Fibroblast of peridontal ligament (primary cell): ENCODE measurements around the gene CD2.

Experiments
- DNase-seq: peaks from one replicate; pipeline ENCODE4 v3.0.0-alpha.2; 2010; ENCODE audit errors: extremely low read depth

Gene CD2

GRCh38 chr1:116777831-116778830, 23.9 kb downstream of the CD2 start:
- peak; percentile 82 for DNase-seq

DNA sequence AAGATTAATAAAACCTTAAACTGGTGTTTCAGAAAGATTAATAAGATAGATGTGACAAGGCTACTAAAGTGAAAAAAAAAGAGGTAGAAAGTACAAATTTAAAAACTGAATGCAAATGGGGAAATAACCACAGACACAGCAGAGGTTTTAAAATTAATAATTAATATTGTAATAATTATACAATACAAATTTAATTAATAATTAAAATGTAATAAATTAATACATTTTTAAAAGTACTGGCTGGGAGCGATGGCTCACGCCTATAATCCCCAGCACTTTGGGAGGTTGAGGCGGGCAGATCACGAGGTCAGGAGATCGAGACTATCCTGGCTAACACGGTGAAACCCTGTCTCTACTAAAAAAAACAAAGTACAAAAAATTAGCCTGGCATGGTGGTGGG, 26.8 kb downstream of the CD2 start:
- no peak for DNase-seq

DNA sequence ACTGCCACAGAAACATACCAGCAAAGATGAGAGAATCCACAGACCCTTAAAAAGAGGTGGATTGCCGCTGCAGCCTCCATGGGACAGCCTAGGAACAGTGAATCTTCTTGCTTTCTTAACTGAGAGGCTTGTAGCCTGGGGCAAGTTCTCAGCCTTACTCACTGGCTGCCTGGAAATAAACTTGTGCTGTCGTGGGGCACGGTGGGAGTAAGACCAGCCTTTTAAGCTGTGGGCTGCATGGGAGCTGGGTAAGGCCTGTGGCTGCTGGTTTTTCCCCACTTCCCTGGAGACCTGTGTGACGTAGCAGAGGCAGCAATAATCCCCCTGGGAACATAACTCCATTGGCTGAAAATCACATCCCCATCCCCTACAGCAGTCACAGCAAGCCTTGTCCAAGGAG, 30.8 kb downstream of the CD2 start:
- DNase-seq: no peak

DNA sequence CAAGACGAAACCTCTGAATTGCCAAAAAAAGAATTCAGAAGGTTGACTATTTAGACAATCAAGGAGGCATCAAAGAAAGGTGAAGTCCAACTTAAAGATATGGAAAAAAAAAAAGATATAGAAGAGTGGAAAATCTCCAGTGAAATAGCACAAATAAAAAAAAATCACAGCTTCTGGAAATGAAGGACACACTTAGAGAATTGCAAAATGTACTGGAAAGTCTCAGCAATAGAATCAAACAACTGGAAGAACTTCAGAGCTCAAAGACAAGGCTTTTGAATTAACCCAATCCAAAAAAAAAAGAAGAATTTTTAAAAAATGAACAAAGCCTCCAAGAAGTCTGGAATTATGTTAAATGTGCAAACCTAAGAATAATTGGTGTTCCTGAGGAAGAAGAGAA, 31.8 kb downstream of the CD2 start:
- DNase-seq: no peak

- DNase-seq: no peak
Measured at GRCh38 chr1:116791727-116792126, 37.5 kb downstream of the CD2 start.

DNA sequence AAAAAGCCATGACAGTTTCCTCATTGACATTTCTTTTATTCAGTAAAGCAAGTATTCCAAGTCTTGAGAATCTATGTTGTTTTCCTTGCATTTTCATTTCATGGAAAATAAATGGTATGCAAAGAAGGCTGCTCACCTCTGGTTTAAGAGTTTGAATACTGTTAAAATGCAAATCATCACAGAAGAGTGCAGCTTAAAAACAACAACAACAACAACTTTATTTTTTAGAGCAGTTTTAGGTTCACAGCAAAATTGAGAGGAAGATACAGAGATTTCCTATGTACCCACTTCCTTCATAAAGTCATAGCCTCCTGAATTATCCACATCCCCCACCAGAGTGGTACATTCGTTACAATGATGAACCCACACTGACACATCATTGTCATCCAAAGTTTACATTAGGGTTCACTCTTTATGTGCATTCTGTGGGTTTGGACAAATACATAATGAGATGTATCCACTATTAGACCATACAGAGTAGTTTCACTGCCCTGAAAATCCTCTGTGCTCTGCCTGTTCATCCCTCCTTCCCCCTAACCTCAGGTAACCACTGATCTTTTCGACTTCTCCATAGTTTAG, 39.2 kb downstream of the CD2 start:
- DNase-seq: no peak

GRCh38 chr1:116794371-116794770, 40.1 kb downstream of the CD2 start:
- DNase-seq: no peak

GRCh38 chr1:116794804-116795481, 40.7 kb downstream of the CD2 start:
- no peak for DNase-seq

DNA sequence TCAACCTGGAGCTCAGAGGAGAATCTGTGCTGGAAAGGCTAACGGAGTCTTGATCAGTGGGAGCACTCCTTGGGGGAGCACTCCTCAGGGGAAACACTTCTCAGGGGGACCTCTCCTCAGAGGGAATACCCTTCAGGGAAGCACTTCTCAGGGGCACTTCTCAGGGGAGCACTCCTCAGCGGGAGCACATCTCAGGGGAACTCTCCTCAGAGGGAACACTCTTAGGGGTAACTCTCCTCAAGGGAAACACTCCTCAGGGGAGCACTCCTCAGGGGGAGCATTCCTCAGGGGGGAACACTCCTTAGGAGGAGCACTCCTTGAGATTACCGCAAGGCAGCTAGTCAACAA, 41.2 kb downstream of the CD2 start:
- DNase-seq: no peak

DNA sequence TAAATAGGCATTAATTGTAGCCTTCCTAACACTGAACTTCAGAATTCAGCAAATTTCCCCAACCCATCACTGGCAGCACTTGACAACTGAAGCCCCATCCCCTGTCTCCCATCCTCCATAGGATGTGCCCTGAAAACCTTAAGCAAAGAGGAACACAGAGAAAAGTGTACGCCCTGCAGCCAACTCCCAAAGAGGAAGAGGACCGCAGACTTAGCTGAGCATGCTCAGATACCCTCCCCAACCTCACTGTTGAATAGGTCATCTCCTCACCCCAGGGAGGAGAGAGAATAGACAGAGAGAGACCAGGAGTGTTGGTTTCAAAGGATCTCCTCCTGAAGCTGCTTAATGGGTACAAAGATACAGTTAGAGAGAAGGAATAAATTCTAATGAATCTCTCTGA, 50.5 kb downstream of the CD2 start:
- DNase-seq: no peak

DNA sequence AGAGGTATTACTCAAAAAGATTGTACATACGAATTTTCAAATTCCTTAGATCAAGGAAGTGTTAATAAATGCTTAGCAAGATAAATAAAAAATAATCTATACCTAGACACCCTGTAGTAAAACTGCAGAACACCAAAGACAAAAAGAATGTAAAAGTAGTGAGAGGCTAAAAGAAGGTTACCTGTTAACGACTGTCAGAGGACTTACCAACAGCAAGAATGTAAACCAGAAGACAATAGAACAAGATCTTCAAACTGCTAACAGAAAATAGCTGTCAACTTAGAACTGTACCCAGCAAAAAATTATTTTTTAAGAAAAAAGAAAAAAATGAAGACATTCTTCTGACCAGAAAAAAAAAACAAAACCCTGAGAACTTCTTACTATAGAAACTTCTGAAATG, 51.2 kb downstream of the CD2 start:
- DNase-seq: no peak

DNA sequence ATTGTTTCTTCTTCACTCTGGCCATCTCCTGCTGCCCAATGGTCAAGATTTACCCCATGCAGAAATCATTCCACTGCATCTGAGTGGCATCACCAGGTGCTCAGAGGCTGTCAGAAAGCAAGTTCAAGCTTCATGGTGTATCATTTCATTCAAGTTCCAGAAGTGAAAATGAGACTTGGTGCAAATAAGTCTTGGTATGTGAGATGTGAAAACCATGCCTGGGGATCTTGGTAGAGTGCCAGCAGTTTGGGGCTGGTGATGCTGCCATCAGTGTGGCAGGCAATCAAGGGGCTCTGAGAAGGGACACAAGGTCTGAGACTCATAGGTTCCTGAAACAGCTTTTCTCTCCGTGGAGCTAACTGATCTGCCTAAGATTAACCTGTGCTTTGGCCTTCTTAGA, 52.0 kb downstream of the CD2 start:
- DNase-seq: no peak

- DNase-seq: no peak
Measured at GRCh38 chr1:116806671-116807070, 52.4 kb downstream of the CD2 start.

DNA sequence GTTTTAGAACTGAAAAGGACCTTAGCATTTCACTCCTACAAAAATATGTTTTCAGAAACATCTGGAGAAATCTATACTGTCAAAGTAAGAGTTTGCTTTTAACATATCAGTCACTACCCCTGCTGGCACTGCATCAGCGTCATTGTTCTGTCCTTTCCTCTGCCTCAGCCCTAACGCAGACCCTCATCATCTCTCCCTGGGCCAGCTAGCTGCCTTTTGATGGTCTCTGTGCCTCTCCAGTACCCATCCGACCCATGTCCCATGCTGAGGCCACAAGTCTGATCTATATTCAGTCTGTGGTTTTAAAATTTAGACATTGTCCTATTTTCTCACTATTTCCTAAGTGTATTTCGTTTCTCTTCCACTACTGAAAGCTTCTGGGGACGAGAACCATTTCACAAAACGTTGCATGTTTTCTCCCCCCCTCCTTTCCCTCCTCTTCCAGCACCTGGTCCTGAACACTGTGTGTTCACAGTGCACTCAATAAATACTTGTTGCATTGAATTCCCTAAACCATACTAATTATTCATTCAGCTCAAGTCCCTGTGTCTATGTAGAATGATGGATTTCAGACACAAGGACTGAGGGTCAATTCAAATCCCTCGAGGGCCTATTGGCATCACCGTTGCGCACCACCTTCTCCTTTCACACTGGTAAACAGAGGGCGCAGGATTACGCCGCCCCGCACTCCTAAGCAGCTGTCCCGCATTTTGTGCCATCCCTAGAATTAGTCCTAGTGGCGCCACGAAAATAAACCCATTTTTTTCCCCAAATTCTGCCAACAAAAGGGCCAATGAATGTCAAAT, 53.4 kb downstream of the CD2 start:
- DNase-seq: no peak

GRCh38 chr1:116808200-116808847, 54.1 kb downstream of the CD2 start:
- no peak for DNase-seq

GRCh38 chr1:116808848-116809508, 54.7 kb downstream of the CD2 start:
- no peak for DNase-seq

GRCh38 chr1:116811321-116811720, 57.1 kb downstream of the CD2 start:
- no peak for DNase-seq

GRCh38 chr1:116814926-116815723, 60.9 kb downstream of the CD2 start:
- DNase-seq: no peak

DNA sequence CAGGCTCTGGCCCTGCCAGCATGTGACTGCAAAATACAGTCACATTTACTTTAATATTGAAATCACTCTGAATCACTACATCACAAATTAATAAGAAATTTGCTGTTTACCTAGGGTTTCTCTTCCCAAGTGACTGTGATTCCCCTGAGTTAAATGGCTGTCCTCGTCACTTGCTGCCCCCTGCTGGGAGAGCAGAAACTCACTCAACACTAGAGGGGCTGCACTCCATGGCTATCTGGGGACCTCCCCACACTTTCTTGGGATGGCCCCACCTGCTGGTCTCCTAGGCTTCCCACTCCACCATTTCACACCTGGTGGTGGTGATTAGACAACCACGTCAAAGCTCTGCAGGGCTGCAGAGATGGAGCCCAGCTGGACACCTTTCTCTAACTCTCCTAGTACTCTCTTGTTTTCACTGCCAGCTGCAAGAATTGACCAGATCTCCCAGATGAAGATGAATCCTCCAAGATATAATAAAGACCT, 63.4 kb downstream of the CD2 start:
- no peak for DNase-seq
